Measurements from ENCODE around the gene MRPL34. TPM values are rescaled to one million over a fixed set of nuclear protein-coding genes. Genes with fewer than 3 reads are reported as not detected.

MRPL34 gene
- total RNA-seq, 2 donors from 2014 or later = 58.1 to 62.2 TPM

DNA sequence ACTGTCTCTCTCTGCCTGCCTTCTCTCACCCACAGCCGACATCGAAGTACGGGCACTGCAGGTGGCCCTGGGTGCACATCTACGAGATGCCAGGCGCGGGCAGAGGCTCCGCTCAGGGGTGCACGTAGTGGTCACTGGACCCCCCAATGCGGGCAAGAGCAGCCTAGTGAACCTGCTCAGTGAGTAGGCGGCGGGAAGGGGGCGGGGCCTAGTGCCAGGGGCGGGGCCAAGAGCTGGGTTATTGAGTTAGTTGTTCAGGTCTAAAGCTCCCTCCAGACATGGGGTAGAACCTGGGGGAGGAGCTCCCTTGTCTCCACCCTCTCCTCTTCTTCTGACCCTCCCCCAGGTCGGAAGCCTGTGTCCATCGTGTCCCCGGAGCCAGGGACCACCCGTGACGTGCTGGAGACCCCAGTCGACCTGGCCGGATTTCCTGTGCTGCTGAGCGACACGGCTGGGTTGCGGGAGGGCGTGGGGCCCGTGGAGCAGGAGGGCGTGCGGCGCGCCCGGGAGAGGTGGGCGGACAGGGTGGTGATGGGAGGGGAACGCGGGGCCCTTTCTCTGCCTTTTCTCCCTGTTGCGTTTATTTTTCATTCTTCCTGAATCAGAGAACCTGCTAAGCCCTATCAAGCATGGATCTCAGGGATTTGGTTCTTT lies 33.5 kb downstream of the MRPL34 start:
- no peaks in the 10 kb centered on the region for H3K9me3 ChIP-seq (ENCODE audit: control insufficient read depth, low read length)
- 94 to 98% methylated on average over 15 to 32 of the region's 34 CpGs for WGBS, 2 experiments (ENCODE audit: insufficient coverage in 1 of 2, insufficient read length in 1 of 2)
- peak overlapping the region; percentile 95 for H3K4me3 Mint-ChIP-seq
- peak; percentile 92 for DNase-seq
- H3K9ac ChIP-seq (ENCODE audit: extremely low read depth, low read length, poor library complexity, severe bottlenecking) = no peak overlapping the region
- no peak for TF ChIP-seq CTCF (conservative IDR thresholded peaks at IDR 0.05)
- no peak overlapping the region for H3K4me3 ChIP-seq (ENCODE audit: low read length)
- H3K27ac Mint-ChIP-seq = no peak overlapping the region
- H3K4me1 ChIP-seq (ENCODE audit: control insufficient read depth, insufficient read depth, low read length) = peaks cover 7% of the 10 kb centered on the region
- H3K36me3 ChIP-seq (ENCODE audit: control insufficient read depth, insufficient read depth, low read length) = peaks cover 8% of the 10 kb centered on the region
- H3K36me3 Mint-ChIP-seq (ENCODE audit: low read depth) = peaks cover 15% of the 10 kb centered on the region
- no peaks in the 10 kb centered on the region for H3K27me3 ChIP-seq (ENCODE audit: control insufficient read depth, insufficient read depth, low read length, poor library complexity, severe bottlenecking)
- H3K27me3 Mint-ChIP-seq (ENCODE audit: insufficient read depth) = peaks cover 1% of the 10 kb centered on the region
- no peak overlapping the region for H3K27ac ChIP-seq (ENCODE audit: low read depth, low read length)
- no peaks in the 10 kb centered on the region for H3K9me3 Mint-ChIP-seq
- H3K4me1 Mint-ChIP-seq = no peaks in the 10 kb centered on the region

- Mint-ChIP-seq H3K4me1 (no peaks in the 10 kb centered on the region), H3K27me3 (ENCODE audit: insufficient read depth) (peaks cover 1% of the 10 kb centered on the region), H3K36me3 (ENCODE audit: low read depth) (peaks cover 15% of the 10 kb centered on the region), H3K27ac (no peak overlapping the region), H3K9me3 (no peaks in the 10 kb centered on the region), H3K4me3 (no peak overlapping the region)
- Histone ChIP-seq H3K4me3 (ENCODE audit: low read length) (no peak overlapping the region), H3K36me3 (ENCODE audit: control insufficient read depth, insufficient read depth, low read length) (peaks cover 8% of the 10 kb centered on the region), H3K27me3 (ENCODE audit: control insufficient read depth, insufficient read depth, low read length, poor library complexity, severe bottlenecking) (no peaks in the 10 kb centered on the region), H3K27ac (ENCODE audit: low read depth, low read length) (no peak overlapping the region), H3K9me3 (ENCODE audit: control insufficient read depth, low read length) (no peaks in the 10 kb centered on the region), H3K4me1 (ENCODE audit: control insufficient read depth, insufficient read depth, low read length) (peaks cover 7% of the 10 kb centered on the region), H3K9ac (ENCODE audit: extremely low read depth, low read length, poor library complexity, severe bottlenecking) (no peak overlapping the region)
- no peak for TF ChIP-seq CTCF (conservative IDR thresholded peaks at IDR 0.05)
- peak; percentile 91 for DNase-seq
- 67 to 70% methylated on average over 10 to 21 of the region's 21 CpGs for WGBS, 2 experiments (ENCODE audit: insufficient coverage in 1 of 2, insufficient read length in 1 of 2)
Observed at GRCh38 chr19:17340302-17340870, 34.7 kb downstream of the MRPL34 start.

- WGBS, 2 experiments (ENCODE audit: insufficient coverage in 1 of 2, insufficient read length in 1 of 2) = 79 to 86% methylated on average over 10 to 17 of the region's 17 CpGs
- Histone ChIP-seq H3K4me3 (ENCODE audit: low read length) (no peak overlapping the region), H3K36me3 (ENCODE audit: control insufficient read depth, insufficient read depth, low read length) (peaks cover 8% of the 10 kb centered on the region), H3K27me3 (ENCODE audit: control insufficient read depth, insufficient read depth, low read length, poor library complexity, severe bottlenecking) (no peaks in the 10 kb centered on the region), H3K9me3 (ENCODE audit: control insufficient read depth, low read length) (no peaks in the 10 kb centered on the region), H3K9ac (ENCODE audit: extremely low read depth, low read length, poor library complexity, severe bottlenecking) (no peak overlapping the region), H3K4me1 (ENCODE audit: control insufficient read depth, insufficient read depth, low read length) (peaks cover 7% of the 10 kb centered on the region), H3K27ac (ENCODE audit: low read depth, low read length) (no peak overlapping the region)
- Mint-ChIP-seq H3K36me3 (ENCODE audit: low read depth) (peaks cover 15% of the 10 kb centered on the region), H3K4me1 (no peaks in the 10 kb centered on the region), H3K27ac (no peak overlapping the region), H3K27me3 (ENCODE audit: insufficient read depth) (peaks cover 1% of the 10 kb centered on the region), H3K4me3 (no peak overlapping the region), H3K9me3 (no peaks in the 10 kb centered on the region)
- no peak for TF ChIP-seq CTCF (conservative IDR thresholded peaks at IDR 0.05)
- DNase-seq = peak; percentile 83
Observed at GRCh38 chr19:17340871-17341357, 35.2 kb downstream of the MRPL34 start.

All from endodermal cell (in vitro differentiated cells).